AG20443 (cell line): ENCODE results near the gene KCNT2.

Experiments used
- DNase-seq: peaks from one replicate; pipeline ENCODE4 v3.0.0; 2012; ENCODE audit warnings: low spot score, mixed read lengths

Gene KCNT2

DNA sequence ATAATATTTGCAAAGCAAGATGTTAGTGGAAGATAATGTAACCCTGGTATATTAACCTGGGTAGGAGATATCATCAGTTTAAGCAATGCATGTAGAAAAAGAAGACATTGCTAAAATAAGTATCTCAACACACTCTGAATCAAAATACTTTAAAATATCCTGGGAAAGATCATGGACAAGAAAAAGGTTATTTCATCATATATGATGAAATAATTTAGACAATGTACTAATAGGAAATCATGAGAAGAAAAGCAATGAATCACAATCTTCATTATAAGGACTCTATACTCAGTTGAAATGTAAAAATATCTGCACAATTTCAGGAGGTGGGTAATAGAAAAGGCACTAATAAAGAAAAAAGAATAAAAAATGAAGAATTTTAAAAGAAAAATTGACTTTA, 158.8 kb downstream of the KCNT2 start:
- no peak for DNase-seq

DNA sequence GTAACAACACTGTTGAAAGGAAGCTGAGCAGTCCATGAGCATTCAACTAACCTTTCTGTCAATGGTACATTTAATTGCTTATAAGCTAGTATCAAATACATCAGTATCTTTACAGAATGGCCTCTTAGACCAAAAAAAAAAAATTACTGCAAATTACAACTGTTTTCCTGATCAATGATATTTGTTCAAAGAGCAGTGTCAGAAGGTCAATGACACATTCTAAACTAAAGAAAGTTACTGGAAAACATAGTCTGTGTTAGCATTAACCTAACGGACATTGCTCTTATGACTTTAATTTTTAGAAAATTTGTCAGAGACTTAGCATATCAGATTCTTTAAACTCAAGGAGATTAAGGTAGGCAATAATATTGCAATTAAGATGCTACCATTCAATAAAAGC, 162.5 kb downstream of the KCNT2 start:
- DNase-seq = no peak

GRCh38 chr1:196444634-196445033, 163.6 kb downstream of the KCNT2 start:
- no peak for DNase-seq

DNA sequence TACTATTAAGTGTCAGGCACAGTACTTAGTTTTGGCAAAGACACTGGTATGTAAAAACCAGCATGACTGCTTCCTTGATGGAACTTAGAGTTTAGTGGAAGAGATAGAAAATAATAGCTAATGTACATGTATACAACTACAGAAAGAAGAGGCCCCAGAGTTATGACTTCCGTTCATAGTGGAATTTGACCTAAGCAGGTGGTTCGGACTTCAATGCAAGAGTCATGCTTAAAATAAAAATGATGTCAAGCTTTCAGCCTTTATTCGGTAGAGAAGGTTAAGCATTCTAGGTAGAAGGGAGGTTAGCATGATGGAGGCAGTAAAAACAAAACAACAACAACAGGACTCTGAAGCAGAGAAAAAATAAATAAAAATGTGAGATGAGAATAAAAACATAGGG, 165.9 kb downstream of the KCNT2 start:
- DNase-seq = no peak

DNA sequence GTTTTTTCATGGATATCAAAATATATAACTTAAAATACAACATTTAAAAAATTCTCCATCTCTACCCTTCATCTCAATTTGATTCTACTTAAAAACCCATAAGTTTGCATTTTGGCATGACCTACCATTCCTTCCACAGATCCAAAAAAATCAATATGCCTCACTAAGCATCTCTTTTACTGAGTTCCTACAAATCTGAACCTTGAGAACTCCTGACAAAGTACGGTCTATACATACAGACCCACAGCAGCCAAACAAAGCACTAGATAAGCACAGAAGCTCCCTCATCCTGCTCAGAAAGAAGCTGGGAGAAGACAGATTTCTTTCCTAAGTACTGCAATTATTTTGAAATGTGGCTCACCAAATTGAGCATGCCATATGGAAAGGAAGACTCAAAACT, 167.5 kb downstream of the KCNT2 start:
- no peak for DNase-seq

GRCh38 chr1:196438329-196438728, 169.9 kb downstream of the KCNT2 start:
- DNase-seq = no peak

DNA sequence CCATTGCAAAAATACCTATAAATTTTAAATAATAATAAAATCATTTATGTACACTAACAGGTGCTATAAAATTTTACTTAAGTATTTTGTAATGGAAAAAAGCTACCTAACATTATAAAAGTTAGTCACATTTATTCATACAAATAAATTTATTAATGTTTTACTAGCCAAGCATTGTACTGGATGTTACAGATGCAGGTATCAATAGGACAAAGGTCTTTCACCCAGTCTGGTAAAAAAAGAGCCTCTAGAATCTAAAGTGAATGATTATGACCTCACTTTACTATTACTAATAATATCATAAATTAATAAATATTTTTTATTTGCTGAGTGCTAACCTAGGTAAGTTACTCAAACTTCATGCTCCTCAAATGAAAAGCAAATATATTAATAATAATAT, 170.6 kb downstream of the KCNT2 start:
- DNase-seq = no peak

DNA sequence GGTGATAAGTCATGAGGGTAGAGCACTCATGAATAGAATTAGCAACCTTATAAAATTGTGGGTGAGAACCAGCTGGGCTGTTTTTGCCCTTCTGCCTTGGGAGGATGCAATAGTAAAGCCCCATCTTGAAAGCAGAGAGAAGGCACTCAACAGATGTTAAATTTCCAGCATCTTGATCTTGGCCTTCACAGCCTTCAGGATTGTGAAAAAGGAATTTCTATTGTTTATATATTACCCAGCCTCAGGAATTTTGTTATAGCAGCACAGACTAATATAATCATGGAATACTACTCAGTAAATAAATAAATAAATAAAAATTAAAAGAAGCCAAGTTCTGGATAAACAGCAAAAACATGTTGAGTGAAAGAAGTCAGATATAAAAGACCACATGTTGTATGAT, 175.2 kb downstream of the KCNT2 start:
- no peak for DNase-seq

GRCh38 chr1:196427976-196428734, 180.1 kb downstream of the KCNT2 start:
- no peak for DNase-seq

- no peak for DNase-seq
Measured at GRCh38 chr1:196425513-196425912, 182.7 kb downstream of the KCNT2 start.

DNA sequence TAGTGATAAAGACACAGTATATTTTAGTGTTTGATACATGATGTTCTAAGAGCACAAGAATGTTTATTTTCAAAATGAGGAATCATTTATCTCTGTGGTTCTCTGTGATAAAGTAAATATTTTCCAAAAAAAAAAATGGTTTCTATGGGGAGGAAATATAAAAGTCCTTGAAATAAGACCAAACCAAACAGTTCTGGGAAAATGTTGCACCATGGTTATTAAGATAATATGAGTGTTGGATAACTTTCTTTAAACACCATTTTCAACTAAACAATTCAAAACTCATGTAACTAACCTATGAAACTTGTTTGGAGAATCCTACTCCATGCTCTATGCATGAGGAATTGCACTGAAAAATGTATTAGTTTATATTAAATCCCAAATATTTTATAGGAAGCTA, 184.6 kb downstream of the KCNT2 start:
- DNase-seq = no peak

GRCh38 chr1:196418772-196419171, 189.5 kb downstream of the KCNT2 start:
- no peak for DNase-seq

DNA sequence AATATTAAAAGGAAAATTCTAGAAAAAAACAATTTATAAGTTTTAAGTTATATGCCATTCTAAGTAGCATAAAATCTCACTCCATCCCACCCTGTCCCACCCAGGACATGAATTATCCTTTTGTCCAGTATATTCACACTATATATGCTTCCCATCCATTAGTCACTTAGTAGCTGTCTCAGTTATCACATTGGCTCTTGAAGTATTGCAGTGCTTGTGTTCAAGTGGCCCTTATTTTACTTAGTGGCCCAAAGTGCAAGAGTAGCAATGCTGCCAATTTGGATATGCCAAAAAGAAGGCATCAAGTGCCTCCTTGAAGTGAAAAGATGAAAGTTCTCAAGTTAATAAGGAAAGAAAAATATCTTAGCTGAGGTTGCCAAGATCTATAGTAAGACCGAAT, 192.3 kb downstream of the KCNT2 start:
- DNase-seq = no peak

GRCh38 chr1:196412326-196412725, 195.9 kb downstream of the KCNT2 start:
- no peak for DNase-seq

DNA sequence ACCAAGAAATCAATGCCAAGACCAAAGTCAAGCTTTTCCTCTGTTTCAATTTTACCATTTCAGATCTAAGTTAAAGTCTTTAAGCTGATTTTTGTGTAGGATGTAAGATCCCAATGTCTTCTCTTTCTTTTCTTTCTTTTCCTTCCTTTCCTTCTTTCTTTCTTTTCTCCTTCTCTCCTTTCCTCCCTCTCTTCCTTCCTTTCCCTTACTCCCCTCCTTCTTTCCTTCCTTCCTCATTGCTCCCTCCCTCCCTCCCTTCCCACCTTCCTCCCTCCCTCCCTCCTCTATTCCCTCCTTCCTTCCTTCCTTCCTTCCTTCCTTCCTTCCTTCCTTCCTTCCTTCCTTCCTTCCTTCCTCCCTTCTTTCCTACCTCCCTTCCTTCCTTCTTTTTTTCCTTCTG, 197.5 kb downstream of the KCNT2 start:
- no peak for DNase-seq

- DNase-seq = no peak
Measured at GRCh38 chr1:196409586-196409985, 198.7 kb downstream of the KCNT2 start.

GRCh38 chr1:196407358-196408051, 200.7 kb downstream of the KCNT2 start:
- no peak for DNase-seq

GRCh38 chr1:196405839-196406238, 202.4 kb downstream of the KCNT2 start:
- DNase-seq = no peak

DNA sequence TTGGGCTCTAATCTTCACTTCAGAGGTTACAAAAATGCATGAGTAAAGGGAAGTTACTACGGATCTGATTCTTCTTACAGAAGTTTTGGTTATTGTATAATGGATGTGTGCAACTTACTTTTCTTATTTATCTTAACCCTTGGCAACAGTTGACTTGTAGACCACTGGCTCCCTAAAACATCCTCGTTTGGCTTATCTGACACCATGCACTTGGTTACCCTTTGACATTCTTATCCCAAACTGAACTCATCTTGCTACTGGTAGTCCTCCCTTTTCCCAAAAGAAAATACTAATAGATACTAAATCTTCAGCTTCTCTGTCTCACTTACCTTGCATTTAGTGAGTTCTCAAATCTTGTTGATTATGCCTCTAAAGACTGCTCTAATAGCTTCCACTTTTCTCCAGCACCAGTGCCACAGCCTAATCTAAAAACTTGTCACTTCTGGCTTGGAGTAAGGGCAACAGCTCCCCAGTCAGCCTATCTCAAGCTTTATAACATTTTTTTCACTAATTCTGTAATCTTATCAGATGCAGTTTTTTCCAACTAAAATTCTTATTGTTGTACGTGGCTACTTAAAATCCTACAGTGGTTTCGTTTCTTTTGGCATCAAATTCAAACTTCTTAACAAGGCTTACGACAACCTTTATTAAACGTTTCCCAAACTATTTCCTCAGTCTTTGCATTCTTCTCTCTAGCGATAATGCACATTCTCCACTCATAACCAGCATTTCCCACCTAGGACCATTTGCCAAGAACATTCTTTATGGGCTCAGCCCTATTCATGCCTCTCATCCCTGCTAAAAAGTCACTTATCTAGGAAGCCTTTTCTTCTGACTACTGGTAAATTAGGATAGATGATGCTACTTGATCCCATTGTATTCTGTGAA, 204.2 kb downstream of the KCNT2 start:
- no peak for DNase-seq

DNA sequence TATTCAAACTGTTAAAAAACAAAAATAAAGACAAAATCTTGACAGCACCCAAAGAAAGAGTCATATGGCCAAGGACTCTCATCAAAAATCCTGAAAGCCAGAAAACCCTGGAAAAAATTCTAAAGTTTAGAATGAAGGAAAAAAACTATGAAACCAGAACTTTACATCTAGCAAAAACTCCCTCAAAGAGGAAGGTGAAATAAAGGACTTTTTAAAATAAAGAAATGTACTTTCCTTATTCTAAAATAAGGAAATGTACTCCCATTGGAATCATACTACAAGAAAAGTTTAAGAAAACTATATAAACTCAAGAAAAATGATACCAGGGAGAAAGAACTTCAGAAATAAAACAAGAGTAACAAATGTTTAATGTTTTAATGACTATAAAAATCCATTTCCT, 206.3 kb downstream of the KCNT2 start:
- no peak for DNase-seq

DNA sequence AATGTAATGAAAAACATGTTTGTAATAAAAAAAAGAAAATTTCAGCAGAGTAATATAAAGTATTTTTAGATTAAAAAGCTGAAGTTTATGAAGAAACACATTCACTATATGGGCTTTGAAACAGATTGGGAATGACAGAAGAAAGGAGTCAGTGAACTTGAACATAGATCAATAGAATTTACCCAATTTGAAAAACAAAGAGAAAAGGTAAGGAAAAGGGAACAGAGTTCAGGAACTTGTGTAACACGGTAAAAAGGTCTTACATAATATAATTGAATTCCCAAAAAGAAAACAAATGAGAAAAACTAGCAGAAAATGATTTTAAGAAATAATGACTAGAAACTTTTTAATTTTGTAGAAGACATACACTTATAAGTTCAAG, 206.8 kb downstream of the KCNT2 start:
- DNase-seq = no peak

DNA sequence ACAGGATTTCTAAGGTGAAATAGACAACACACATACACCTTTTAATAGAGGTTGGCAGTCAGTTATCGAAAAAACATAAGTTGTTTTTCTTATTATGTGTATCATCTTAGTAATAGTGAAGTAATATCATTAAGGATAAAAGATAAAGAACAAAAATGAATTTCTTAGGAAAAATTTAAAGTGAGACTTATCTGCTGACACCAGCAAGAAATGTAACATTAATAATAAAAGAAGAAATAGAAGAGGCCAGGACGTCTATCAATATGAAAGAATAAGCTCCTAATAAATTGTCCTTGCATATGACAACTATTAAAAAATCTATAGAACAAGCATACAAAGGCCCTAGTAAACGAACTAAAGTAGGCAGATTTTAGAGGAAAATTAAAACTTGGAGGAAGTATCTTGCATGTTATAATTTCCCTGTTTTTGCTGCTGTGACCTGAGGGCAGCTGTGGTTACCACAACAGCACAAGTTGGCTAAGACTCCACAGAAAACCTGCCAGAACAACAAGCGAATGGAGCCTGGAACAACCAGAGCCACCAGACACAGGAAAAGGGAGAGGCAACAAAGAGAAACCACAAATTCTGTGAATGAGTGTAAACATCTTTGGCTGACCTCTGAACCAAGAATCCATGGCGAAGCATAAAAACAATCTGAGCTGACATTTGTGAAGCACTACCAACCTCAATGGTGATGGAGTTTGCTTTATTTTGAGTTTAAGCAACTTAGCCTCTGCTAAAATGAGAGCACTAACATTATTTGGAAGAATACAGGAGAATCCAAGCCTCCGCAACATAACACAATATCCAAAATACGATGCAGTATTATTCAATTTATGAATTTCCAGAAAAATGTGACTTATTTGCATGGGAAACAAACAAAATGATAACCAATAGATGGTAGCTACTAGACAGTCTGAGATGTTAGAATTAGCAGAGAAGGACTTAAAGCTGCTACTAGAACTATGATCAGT, 207.5 kb downstream of the KCNT2 start:
- DNase-seq = peak; percentile 84
